ENCODE measurements around the gene NTF3.

Gene NTF3

GRCh38 chr12:5430641-5431603 is 986 bp upstream of the NTF3 start:
- no peak for DNase-seq

- no peak for DNase-seq
Measured at GRCh38 chr12:5433081-5433844, 1.4 kb downstream of the NTF3 start.

- DNase-seq: no peak
Measured at GRCh38 chr12:5433845-5434646, 2.1 kb downstream of the NTF3 start.

GRCh38 chr12:5434647-5435560 is 3.0 kb downstream of the NTF3 start:
- DNase-seq: no peak

- DNase-seq: no peak
Measured at GRCh38 chr12:5437182-5437583, 5.3 kb downstream of the NTF3 start.

- DNase-seq: no peak
Measured at GRCh38 chr12:5437589-5437988, 5.7 kb downstream of the NTF3 start.

- DNase-seq: no peak
Measured at GRCh38 chr12:5438671-5439200, 6.8 kb downstream of the NTF3 start.

GRCh38 chr12:5439371-5439771 is 7.5 kb downstream of the NTF3 start:
- DNase-seq: no peak

GRCh38 chr12:5439788-5440300 is 7.9 kb downstream of the NTF3 start:
- DNase-seq: no peak

GRCh38 chr12:5440978-5441377 is 9.1 kb downstream of the NTF3 start:
- no peak for DNase-seq

GRCh38 chr12:5441497-5442236 is 9.8 kb downstream of the NTF3 start:
- DNase-seq: no peak

- peak in 6 of 58 donors; percentile 2 to 44 (median 12) for DNase-seq
Measured at GRCh38 chr12:5442251-5443006, 10.5 kb downstream of the NTF3 start.

- DNase-seq: no peak
Measured at GRCh38 chr12:5444520-5444919, 12.6 kb downstream of the NTF3 start.

- no peak for DNase-seq
Measured at GRCh38 chr12:5447320-5447719, 15.4 kb downstream of the NTF3 start.

GRCh38 chr12:5451251-5451650 is 19.3 kb downstream of the NTF3 start:
- no peak for DNase-seq

- DNase-seq: no peak
Measured at GRCh38 chr12:5452569-5452968, 20.7 kb downstream of the NTF3 start.

- no peak for DNase-seq
Measured at GRCh38 chr12:5453466-5453865, 21.6 kb downstream of the NTF3 start.

GRCh38 chr12:5455045-5455444 is 23.1 kb downstream of the NTF3 start:
- no peak for DNase-seq
